Measurements from ENCODE around the gene PDIA2.

- TF ChIP-seq POLR2AphosphoS5 (IDR thresholded peaks at IDR 0.05) (no peak), CTCF (IDR thresholded peaks at IDR 0.05) (no peak), EP300 (IDR thresholded peaks at IDR 0.05) (no peak)
These were observed 19.0 kb downstream of the PDIA2 start for GRCh38 chr16:301950-302349.
